Kidney epithelial cell (primary cell): ENCODE results near the gene THY1. TPM values are rescaled to one million over a fixed set of nuclear protein-coding genes. Genes with fewer than 3 reads are reported as not detected.

ENCODE experiments used
- DNase-seq: peaks from one replicate; pipeline ENCODE4 v3.0.0-alpha.2; 2010; ENCODE audit warnings: low read depth
- H3K27me3 ChIP-seq: 2 replicates; pipeline ENCODE4 v1.6.0; 2011; ENCODE audit warnings: low read length; ENCODE audit not compliant: control insufficient read depth, insufficient read depth
- H3K36me3 ChIP-seq: 2 replicates; pipeline ENCODE4 v1.5.1; 2011; ENCODE audit warnings: low read length; ENCODE audit not compliant: control insufficient read depth, insufficient read depth
- H3K4me3 ChIP-seq: 2 replicates; pipeline ENCODE4 v1.5.1; 2011; ENCODE audit warnings: low read depth, mild to moderate bottlenecking, control low read depth, low read length
- total RNA-seq: library from RNA; depleted of rRNA; stranded (reverse); fragments of >200 nt; gene quantifications from 2 replicates; pipeline ENCODE4 v1.2.3, GENCODE V29; 2015
- TF ChIP-seq, protein P1 (sequence below): IDR thresholded peaks from 2 replicates; pipeline ENCODE4 v1.5.1; 2011; ENCODE audit warnings: mild to moderate bottlenecking, moderate library complexity, low read length, control low read depth, inconsistent platforms; ENCODE audit not compliant: insufficient read depth, poor library complexity, severe bottlenecking

The THY1 gene
- total RNA-seq, 1 donor from 2014 or later, result 5.4 TPM

DNA sequence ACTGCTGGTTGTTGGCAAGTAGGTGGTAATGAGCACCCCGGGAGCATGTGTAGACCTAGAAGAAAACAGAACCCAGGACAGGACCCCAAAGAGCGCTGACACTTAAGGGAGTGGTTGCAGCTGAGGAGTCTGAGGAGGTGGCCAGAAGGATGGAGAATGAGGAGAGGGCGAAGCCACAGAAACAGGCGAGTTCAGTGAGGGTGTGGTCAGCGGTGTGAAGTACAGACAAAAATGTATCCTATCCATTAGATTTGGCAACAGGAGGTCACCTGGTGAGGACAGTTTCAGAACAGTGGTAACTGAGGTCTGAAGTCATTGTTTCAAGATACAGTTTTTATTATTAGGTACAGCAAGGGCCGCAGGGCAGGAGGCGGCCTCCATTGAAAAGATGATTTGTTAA is 8.6 kb upstream of the THY1 start:
- no peak for DNase-seq
- no peaks in the 10 kb centered on the region for H3K36me3 ChIP-seq
- TF ChIP-seq, protein P1, sequence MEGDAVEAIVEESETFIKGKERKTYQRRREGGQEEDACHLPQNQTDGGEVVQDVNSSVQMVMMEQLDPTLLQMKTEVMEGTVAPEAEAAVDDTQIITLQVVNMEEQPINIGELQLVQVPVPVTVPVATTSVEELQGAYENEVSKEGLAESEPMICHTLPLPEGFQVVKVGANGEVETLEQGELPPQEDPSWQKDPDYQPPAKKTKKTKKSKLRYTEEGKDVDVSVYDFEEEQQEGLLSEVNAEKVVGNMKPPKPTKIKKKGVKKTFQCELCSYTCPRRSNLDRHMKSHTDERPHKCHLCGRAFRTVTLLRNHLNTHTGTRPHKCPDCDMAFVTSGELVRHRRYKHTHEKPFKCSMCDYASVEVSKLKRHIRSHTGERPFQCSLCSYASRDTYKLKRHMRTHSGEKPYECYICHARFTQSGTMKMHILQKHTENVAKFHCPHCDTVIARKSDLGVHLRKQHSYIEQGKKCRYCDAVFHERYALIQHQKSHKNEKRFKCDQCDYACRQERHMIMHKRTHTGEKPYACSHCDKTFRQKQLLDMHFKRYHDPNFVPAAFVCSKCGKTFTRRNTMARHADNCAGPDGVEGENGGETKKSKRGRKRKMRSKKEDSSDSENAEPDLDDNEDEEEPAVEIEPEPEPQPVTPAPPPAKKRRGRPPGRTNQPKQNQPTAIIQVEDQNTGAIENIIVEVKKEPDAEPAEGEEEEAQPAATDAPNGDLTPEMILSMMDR, result no peak

DNA sequence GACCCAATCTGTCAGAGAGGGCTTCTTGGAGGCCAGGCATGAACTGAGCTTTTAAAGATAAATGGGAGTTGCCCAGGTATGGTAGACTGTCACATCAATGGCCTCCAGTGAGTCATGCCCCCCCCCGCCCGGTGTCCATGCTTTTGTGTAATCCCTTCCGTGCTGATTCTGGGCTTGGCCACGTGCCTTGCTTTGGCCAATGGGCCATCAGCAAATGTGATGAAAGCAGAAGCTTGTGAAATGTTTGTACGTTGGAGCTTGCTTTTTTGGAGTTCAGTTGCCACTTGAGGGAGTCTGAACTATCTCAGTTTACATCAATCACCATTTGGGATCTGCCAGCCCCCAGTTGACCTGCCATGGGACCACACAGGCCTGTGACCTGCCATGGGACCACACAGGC is 4.3 kb upstream of the THY1 start:
- H3K27me3 ChIP-seq, result peaks cover 24% of the 10 kb centered on the region
- no peaks in the 10 kb centered on the region for H3K36me3 ChIP-seq
- TF ChIP-seq, protein P1, result no peak
- H3K4me3 ChIP-seq, result no peak overlapping the region
- no peak for DNase-seq

More for the DNA sequence above, 8.6 kb upstream of the THY1 start:
- H3K4me3 ChIP-seq, result no peak overlapping the region
- peaks cover 9% of the 10 kb centered on the region for H3K27me3 ChIP-seq

GRCh38 chr11:119426142-119426541 is 3.2 kb upstream of the THY1 start:
- Histone ChIP-seq H3K36me3 (no peaks in the 10 kb centered on the region), H3K4me3 (no peak overlapping the region), H3K27me3 (peaks cover 32% of the 10 kb centered on the region)
- TF ChIP-seq, protein P1, result no peak
- DNase-seq, result no peak

- TF ChIP-seq, protein P1, result no peak
- no peak for DNase-seq
- no peaks in the 10 kb centered on the region for H3K36me3 ChIP-seq
- H3K27me3 ChIP-seq, result peaks cover 37% of the 10 kb centered on the region
- no peak overlapping the region for H3K4me3 ChIP-seq
Measured at GRCh38 chr11:119424775-119425174, 1.8 kb upstream of the THY1 start.

- Histone ChIP-seq H3K27me3 (peaks cover 33% of the 10 kb centered on the region), H3K36me3 (no peaks in the 10 kb centered on the region), H3K4me3 (no peak overlapping the region)
- no peak for DNase-seq
- TF ChIP-seq, protein P1, result no peak
Measured at GRCh38 chr11:119424276-119424675, 1.3 kb upstream of the THY1 start.

GRCh38 chr11:119423509-119424254 is 710 bp upstream of the THY1 start:
- TF ChIP-seq, protein P1, result no peak
- Histone ChIP-seq H3K4me3 (no peak overlapping the region), H3K27me3 (peaks cover 31% of the 10 kb centered on the region), H3K36me3 (no peaks in the 10 kb centered on the region)
- DNase-seq, result no peak
